SH-SY5Y (cell line): ENCODE results near the gene ZNF280A.

Experiments used
- GATA2 ChIP-seq: IDR thresholded peaks from 2 replicates; pipeline ENCODE4 v1.6.1; 2011; ENCODE audit warnings: mild to moderate bottlenecking, low read depth, low read length
- GATA3 ChIP-seq: IDR thresholded peaks from 2 replicates; pipeline ENCODE4 v1.6.1; 2011; ENCODE audit warnings: low read depth, mild to moderate bottlenecking, low read length, moderate library complexity

The ZNF280A gene

GRCh38 chr22:22465782-22466181, 54.3 kb downstream of the ZNF280A start:
- TF ChIP-seq GATA2, result no peak
- TF ChIP-seq GATA3, result no peak

- TF ChIP-seq GATA2 (no peak), GATA3 (no peak)
These were observed 54.9 kb downstream of the ZNF280A start for GRCh38 chr22:22465094-22465602.

GRCh38 chr22:22464541-22465054, 55.5 kb downstream of the ZNF280A start:
- TF ChIP-seq GATA2, result no peak

DNA sequence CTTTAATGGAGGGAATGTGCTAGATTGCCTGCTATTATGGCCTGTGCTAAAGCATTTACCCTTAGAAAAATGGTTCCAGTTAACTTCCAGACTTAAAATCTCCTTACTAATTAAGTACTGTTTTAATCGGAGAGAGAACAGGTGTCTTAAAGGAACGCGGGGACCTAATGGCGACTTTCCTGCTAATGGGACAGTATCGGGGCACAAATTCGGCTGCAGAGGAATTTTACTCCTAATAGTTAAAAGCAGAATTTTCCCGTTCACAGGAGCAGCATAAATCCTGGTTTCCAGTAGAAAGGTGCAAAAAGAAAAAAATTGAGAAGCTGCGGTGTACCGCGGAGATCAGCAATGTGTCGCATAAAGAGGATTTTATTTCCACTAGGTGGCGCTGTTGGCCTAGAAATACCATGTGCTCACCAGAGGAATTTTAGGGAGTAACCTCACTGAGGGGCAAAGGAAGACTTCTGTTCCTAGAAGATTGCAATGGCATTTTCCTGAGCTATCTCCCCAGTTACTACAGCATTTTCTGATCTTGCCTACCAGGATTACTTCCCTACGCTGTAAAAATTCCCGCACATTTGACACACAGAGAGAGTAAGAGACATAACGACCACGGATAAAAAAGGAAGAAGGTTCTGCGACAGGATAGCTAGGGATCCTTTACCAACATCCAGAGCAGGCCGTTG, 56.1 kb downstream of the ZNF280A start:
- no peak for TF ChIP-seq GATA2
- no peak for TF ChIP-seq GATA3
